ENCODE data around the gene TSPAN1.

The TSPAN1 gene

GRCh38 chr1:46187106-46187869 lies 12.4 kb downstream of the TSPAN1 start:
- DNase-seq (ENCODE audit: low spot score) = no peak

- DNase-seq (ENCODE audit: low spot score) = no peak
Measured at GRCh38 chr1:46188295-46189030, 13.6 kb downstream of the TSPAN1 start.

- no peak for DNase-seq (ENCODE audit: low spot score)
Measured at GRCh38 chr1:46190539-46190938, 15.7 kb downstream of the TSPAN1 start.

- no peak for DNase-seq (ENCODE audit: low spot score)
Measured at GRCh38 chr1:46191033-46191701, 16.3 kb downstream of the TSPAN1 start.

GRCh38 chr1:46192171-46192570 lies 17.3 kb downstream of the TSPAN1 start:
- no peak for DNase-seq (ENCODE audit: low spot score)

GRCh38 chr1:46193285-46193684 lies 18.4 kb downstream of the TSPAN1 start:
- no peak for DNase-seq (ENCODE audit: low spot score)

GRCh38 chr1:46193984-46194570 lies 19.2 kb downstream of the TSPAN1 start:
- DNase-seq (ENCODE audit: low spot score) = no peak

- no peak for DNase-seq (ENCODE audit: low spot score)
Measured at GRCh38 chr1:46194641-46195193, 19.8 kb downstream of the TSPAN1 start.

GRCh38 chr1:46196609-46197008 lies 21.7 kb downstream of the TSPAN1 start:
- DNase-seq (ENCODE audit: low spot score) = no peak

GRCh38 chr1:46197560-46197963 lies 22.7 kb downstream of the TSPAN1 start:
- no peak for DNase-seq (ENCODE audit: low spot score)

- DNase-seq (ENCODE audit: low spot score) = peak; percentile 67
Measured at GRCh38 chr1:46197964-46198811, 23.3 kb downstream of the TSPAN1 start, which contains the start of gene POMGNT1. TSS of gene POMGNT1 (minus strand) at chr1:46198434. CDS start at chr1:46197821, 613 bp downstream.

- DNase-seq (ENCODE audit: low spot score) = no peak
Measured at GRCh38 chr1:46199233-46199749, 24.4 kb downstream of the TSPAN1 start.

GRCh38 chr1:46203738-46204405 lies 29.0 kb downstream of the TSPAN1 start:
- DNase-seq (ENCODE audit: low spot score) = no peak

- DNase-seq (ENCODE audit: low spot score) = no peak
Measured at GRCh38 chr1:46204406-46204742, 29.5 kb downstream of the TSPAN1 start.

GRCh38 chr1:46205141-46205540 lies 30.3 kb downstream of the TSPAN1 start:
- no peak for DNase-seq (ENCODE audit: low spot score)

- no peak for DNase-seq (ENCODE audit: low spot score)
Measured at GRCh38 chr1:46205791-46206190, 30.9 kb downstream of the TSPAN1 start.

- no peak for DNase-seq (ENCODE audit: low spot score)
Measured at GRCh38 chr1:46206399-46206798, 31.5 kb downstream of the TSPAN1 start.

GRCh38 chr1:46210561-46210960 lies 35.7 kb downstream of the TSPAN1 start:
- no peak for DNase-seq (ENCODE audit: low spot score)

GRCh38 chr1:46211051-46211450 lies 36.2 kb downstream of the TSPAN1 start:
- no peak for DNase-seq (ENCODE audit: low spot score)

GRCh38 chr1:46215504-46215903 lies 40.6 kb downstream of the TSPAN1 start:
- DNase-seq (ENCODE audit: low spot score) = no peak
